ENCODE data around the gene WNT3A. TPM values are rescaled to one million over a fixed set of nuclear protein-coding genes. Genes with fewer than 3 reads are reported as not detected.

The WNT3A gene
- total and polyA plus RNA-seq, 3 donors from 2014 or later, result 0.08 to 0.19 (median 0.13) TPM

DNA sequence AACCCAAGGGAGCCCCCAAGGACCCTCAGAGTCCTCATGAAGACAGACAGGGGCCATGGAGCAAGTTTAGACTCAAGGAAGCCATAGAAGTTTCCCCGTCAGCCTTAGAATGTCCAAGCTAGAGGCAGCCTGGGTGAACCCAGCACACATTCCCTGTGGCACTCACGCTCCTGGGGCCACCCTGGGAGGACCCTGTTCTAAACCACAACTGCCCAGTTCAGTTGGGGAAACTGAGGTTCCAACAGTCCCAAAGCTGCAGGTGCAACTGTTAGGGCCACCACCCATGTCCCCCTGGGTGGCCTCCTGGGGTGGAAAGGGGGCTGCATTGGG is 9.3 kb downstream of the WNT3A start:
- no peak overlapping the region for H3K27ac ChIP-seq
- H3K4me3 ChIP-seq, result no peak overlapping the region
- H3K27me3 ChIP-seq, result no peaks in the 10 kb centered on the region
- no peak for TF ChIP-seq CTCF (IDR thresholded peaks at IDR 0.05)
- no peak for TF ChIP-seq POLR2A (IDR thresholded peaks at IDR 0.05)
- intact Hi-C loops (cut with DNase I; ENCODE audit: low total_unique reads), result no loop called here
- no peak for DNase-seq
- no peaks in the 10 kb centered on the region for H3K9me3 ChIP-seq
- no peaks in the 10 kb centered on the region for H3K36me3 ChIP-seq (ENCODE audit: low read depth, missing control alignments)
- WGBS, 2 donors, result 85 to 100% methylated on average over 1 to 2 of the region's 2 CpGs
- H3K4me1 ChIP-seq, result no peaks in the 10 kb centered on the region

DNA sequence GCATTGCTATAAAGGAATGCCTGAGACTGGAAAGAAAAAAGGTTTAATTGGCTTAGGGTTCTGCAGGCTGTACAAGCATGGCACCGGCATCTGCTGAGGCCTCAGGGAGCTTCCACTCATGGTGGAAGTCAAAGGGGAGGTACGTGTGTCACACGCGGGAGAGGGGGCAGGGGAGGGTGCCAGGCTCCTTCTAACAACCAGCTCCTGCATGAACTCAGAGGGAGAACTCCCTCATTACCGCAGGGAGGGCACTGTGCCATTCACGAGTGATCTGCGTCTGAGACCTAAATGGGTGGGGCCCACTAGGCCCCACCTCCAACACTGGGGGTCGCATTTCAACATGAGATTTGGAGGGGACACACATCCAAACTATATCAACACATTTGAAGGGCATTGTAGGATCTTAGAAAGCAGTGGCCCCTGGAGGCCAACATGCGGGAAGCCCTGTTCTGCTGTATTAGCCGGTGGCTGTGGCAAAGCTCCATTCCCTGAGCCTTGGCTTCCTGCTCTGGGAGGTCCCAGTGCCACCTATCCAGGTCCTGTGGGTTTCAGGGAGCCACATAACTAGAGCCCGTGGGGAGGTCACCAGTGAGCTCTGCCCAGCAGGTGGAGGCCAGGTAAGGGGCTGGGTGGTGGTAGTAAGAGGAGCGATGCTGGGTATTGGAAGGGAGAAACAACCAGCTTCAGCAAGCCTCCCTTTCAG is 10.0 kb downstream of the WNT3A start:
- Histone ChIP-seq H3K27me3 (no peaks in the 10 kb centered on the region), H3K9me3 (no peaks in the 10 kb centered on the region), H3K4me3 (no peak overlapping the region), H3K36me3 (ENCODE audit: low read depth, missing control alignments) (no peaks in the 10 kb centered on the region), H3K27ac (no peak overlapping the region), H3K4me1 (no peaks in the 10 kb centered on the region)
- WGBS, 2 donors, result 77 to 87% methylated on average over 12 of the region's 12 CpGs
- intact Hi-C loops (cut with DNase I; ENCODE audit: low total_unique reads), result no loop called here
- DNase-seq, result no peak
- TF ChIP-seq CTCF (IDR thresholded peaks at IDR 0.05), result no peak
- TF ChIP-seq POLR2A (IDR thresholded peaks at IDR 0.05), result no peak

DNA sequence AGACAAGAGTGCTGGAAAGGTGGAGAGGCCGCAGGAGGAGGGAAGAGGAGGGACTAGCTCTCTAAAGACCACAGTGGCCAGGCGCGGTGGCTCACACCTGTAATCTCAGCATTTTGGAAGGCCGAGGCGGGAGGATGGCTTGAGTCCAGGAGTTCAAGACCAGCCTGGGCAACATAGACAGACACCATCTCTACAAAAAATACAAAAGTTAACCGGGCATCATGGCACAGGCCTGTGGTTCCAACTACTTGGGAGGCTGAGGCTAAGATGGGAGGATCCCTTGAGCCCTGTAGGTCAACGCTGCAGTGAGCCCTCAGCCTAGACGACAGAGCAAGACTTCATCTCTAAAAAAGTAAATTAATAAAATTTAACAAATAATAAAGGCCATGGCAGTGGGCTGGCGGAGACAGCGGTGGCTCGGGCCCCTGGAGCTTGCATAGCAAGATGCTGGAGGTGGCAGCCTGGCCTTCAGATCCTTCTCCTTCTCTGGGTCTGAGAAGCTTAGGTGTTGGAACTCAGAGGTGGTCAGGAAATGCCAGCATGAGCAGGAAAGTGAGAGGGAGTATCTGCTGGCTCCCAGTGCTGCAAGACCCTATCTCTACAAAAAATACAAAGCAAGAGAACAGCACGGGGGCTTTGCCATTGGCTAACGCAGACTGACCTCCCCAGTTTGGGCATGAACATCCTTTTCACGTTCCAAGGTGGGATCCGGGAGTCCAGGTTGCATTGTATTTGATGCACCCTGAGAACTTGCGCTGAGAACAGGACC is 10.7 kb downstream of the WNT3A start:
- intact Hi-C loops (cut with DNase I; ENCODE audit: low total_unique reads), result no loop called here
- no peaks in the 10 kb centered on the region for H3K9me3 ChIP-seq
- no peak for DNase-seq

DNA sequence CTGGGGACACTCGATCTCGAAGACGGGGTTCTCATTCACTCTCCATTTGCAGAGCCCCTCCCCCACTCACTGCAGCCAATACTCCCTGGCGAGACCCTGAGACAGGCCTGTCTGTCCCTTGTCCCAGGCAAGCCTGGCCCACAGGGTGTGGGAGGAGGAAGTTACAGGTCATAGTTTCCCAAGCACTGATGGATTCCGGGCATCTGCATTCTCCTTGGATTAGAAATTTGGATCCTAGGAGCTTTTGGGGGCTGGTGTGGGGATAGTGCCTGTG is 11.3 kb downstream of the WNT3A start:
- H3K27ac ChIP-seq, result no peak overlapping the region
- no peaks in the 10 kb centered on the region for H3K4me1 ChIP-seq
- TF ChIP-seq CTCF (IDR thresholded peaks at IDR 0.05) (no peak), POLR2A (IDR thresholded peaks at IDR 0.05) (no peak)
- intact Hi-C loops (cut with DNase I; ENCODE audit: low total_unique reads), result no loop called here
- no peaks in the 10 kb centered on the region for H3K36me3 ChIP-seq (ENCODE audit: low read depth, missing control alignments)
- no peak for DNase-seq
- 77 to 83% methylated on average over 4 to 5 of the region's 5 CpGs for WGBS, 2 donors
- no peaks in the 10 kb centered on the region for H3K27me3 ChIP-seq
- no peaks in the 10 kb centered on the region for H3K9me3 ChIP-seq
- no peak overlapping the region for H3K4me3 ChIP-seq

More for the DNA sequence above, 10.7 kb downstream of the WNT3A start:
- Histone ChIP-seq H3K27ac (no peak overlapping the region), H3K4me1 (no peaks in the 10 kb centered on the region), H3K4me3 (no peak overlapping the region), H3K36me3 (ENCODE audit: low read depth, missing control alignments) (no peaks in the 10 kb centered on the region), H3K27me3 (no peaks in the 10 kb centered on the region)
- 91 to 93% methylated on average over 16 of the region's 16 CpGs for WGBS, 2 donors
- TF ChIP-seq CTCF (IDR thresholded peaks at IDR 0.05) (no peak), POLR2A (IDR thresholded peaks at IDR 0.05) (no peak)
